ENCODE results near the gene ESPNL.

The ESPNL gene

GRCh38 chr2:238101891-238102841 is 2.0 kb downstream of the ESPNL start:
- ChIA-PET POLR2A (no interaction called here), CTCF (no interaction called here)
- no peak for TF ChIP-seq CTCF (IDR thresholded peaks at IDR 0.05; ENCODE audit: control extremely low read depth, extremely low read depth, low read depth, missing control alignments)
- DNase-seq (ENCODE audit: extremely low spot score), result no peak

- ChIA-PET CTCF (no interaction called here), POLR2A (no interaction called here)
- DNase-seq (ENCODE audit: extremely low spot score), result no peak
- TF ChIP-seq CTCF (IDR thresholded peaks at IDR 0.05; ENCODE audit: control extremely low read depth, extremely low read depth, low read depth, missing control alignments), result no peak
Measured at GRCh38 chr2:238102865-238103264, 2.7 kb downstream of the ESPNL start.

GRCh38 chr2:238103465-238104225 is 3.5 kb downstream of the ESPNL start:
- ChIA-PET POLR2A (no interaction called here), CTCF (no interaction called here)
- no peak for TF ChIP-seq CTCF (IDR thresholded peaks at IDR 0.05; ENCODE audit: control extremely low read depth, extremely low read depth, low read depth, missing control alignments)
- no peak for DNase-seq (ENCODE audit: extremely low spot score)

GRCh38 chr2:238104226-238104690 is 4.1 kb downstream of the ESPNL start:
- POLR2A ChIA-PET, result no interaction called here
- CTCF ChIA-PET, result interaction anchor here (1.5 kb wide), 1 partner anchor 35 kb away, joined by 4 read pairs; no protein-coding TSS in a partner anchor
- no peak for DNase-seq (ENCODE audit: extremely low spot score)
- TF ChIP-seq CTCF (IDR thresholded peaks at IDR 0.05; ENCODE audit: control extremely low read depth, extremely low read depth, low read depth, missing control alignments), result no peak

- POLR2A ChIA-PET, result no interaction called here
- no peak for DNase-seq (ENCODE audit: extremely low spot score)
- CTCF ChIA-PET, result interaction anchor here (1.5 kb wide), 1 partner anchor 35 kb away, joined by 4 read pairs; no protein-coding TSS in a partner anchor
- TF ChIP-seq CTCF (IDR thresholded peaks at IDR 0.05; ENCODE audit: control extremely low read depth, extremely low read depth, low read depth, missing control alignments), result no peak
Measured at GRCh38 chr2:238104691-238105371, 4.7 kb downstream of the ESPNL start.
